ENCODE data around the gene POGZ. TPM values are rescaled to one million over a fixed set of nuclear protein-coding genes. Genes with fewer than 3 reads are reported as not detected.

The POGZ gene
- total RNA-seq, 2 donors from 2014 or later: 34.5 to 126 TPM

GRCh38 chr1:151499365-151499764 is 40.1 kb upstream of the POGZ start:
- Histone ChIP-seq H3K4me3 (no peak overlapping the region), H3K27ac (no peak overlapping the region), H3K27me3 (replicated peaks; ENCODE audit: insufficient read depth) (no peaks in the 10 kb centered on the region), H3K4me1 (replicated peaks) (no peaks in the 10 kb centered on the region), H3K36me3 (no peaks in the 10 kb centered on the region), H3K9me3 (no peaks in the 10 kb centered on the region)
- DNase-seq (ENCODE audit: low spot score): no peak
- intact Hi-C loops (cut with DNase I): no loop called here
- TF ChIP-seq CTCF (IDR thresholded peaks at IDR 0.05): no peak
- WGBS: 100% methylated on average over 5 of the region's 5 CpGs

- 48% methylated on average over 1 of the region's 1 CpG for WGBS
Measured at GRCh38 chr1:151495316-151495715, 36.0 kb upstream of the POGZ start.

GRCh38 chr1:151494741-151495281 is 35.5 kb upstream of the POGZ start:
- 0% methylated on average over 1 of the region's 1 CpG for WGBS
- intact Hi-C loops (cut with DNase I): no loop called here
- no peaks in the 10 kb centered on the region for H3K4me1 ChIP-seq (replicated peaks)
- no peaks in the 10 kb centered on the region for H3K27me3 ChIP-seq (replicated peaks; ENCODE audit: insufficient read depth)
- TF ChIP-seq POLR2AphosphoS5 (IDR thresholded peaks at IDR 0.05) (peak; percentile 24), CTCF (IDR thresholded peaks at IDR 0.05) (no peak)
- no peaks in the 10 kb centered on the region for H3K36me3 ChIP-seq
- no peaks in the 10 kb centered on the region for H3K9me3 ChIP-seq
- no peak overlapping the region for H3K4me3 ChIP-seq
- DNase-seq (ENCODE audit: low spot score): no peak
- H3K27ac ChIP-seq: no peak overlapping the region

More at GRCh38 chr1:151495316-151495715, 36.0 kb upstream of the POGZ start:
- intact Hi-C loops (cut with DNase I): no loop called here
- no peak for DNase-seq (ENCODE audit: low spot score)
- TF ChIP-seq CTCF (IDR thresholded peaks at IDR 0.05): no peak
- TF ChIP-seq POLR2AphosphoS5 (IDR thresholded peaks at IDR 0.05): no peak
- no peak for TF ChIP-seq POLR2A (IDR thresholded peaks at IDR 0.05)
- H3K36me3 ChIP-seq: no peaks in the 10 kb centered on the region
- no peak overlapping the region for H3K27ac ChIP-seq
- H3K4me1 ChIP-seq (replicated peaks): no peaks in the 10 kb centered on the region
- H3K9me3 ChIP-seq: no peaks in the 10 kb centered on the region
- no peak overlapping the region for H3K4me3 ChIP-seq
- no peaks in the 10 kb centered on the region for H3K27me3 ChIP-seq (replicated peaks; ENCODE audit: insufficient read depth)

- no peaks in the 10 kb centered on the region for H3K9me3 ChIP-seq
Measured at GRCh38 chr1:151493042-151493441, 33.7 kb upstream of the POGZ start.

More at GRCh38 chr1:151493042-151493441, 33.7 kb upstream of the POGZ start:
- 88% methylated on average over 3 of the region's 3 CpGs for WGBS
- no peak overlapping the region for H3K4me3 ChIP-seq
- H3K27me3 ChIP-seq (replicated peaks; ENCODE audit: insufficient read depth): no peaks in the 10 kb centered on the region
- no peak for TF ChIP-seq POLR2AphosphoS5 (IDR thresholded peaks at IDR 0.05)
- no peak for TF ChIP-seq POLR2A (IDR thresholded peaks at IDR 0.05)
- TF ChIP-seq CTCF (IDR thresholded peaks at IDR 0.05): no peak
- intact Hi-C loops (cut with DNase I): no loop called here
- no peaks in the 10 kb centered on the region for H3K36me3 ChIP-seq
- no peak for DNase-seq (ENCODE audit: low spot score)
- no peak overlapping the region for H3K27ac ChIP-seq
- no peaks in the 10 kb centered on the region for H3K4me1 ChIP-seq (replicated peaks)

All from prostate gland (tissue), 2 donors.